ENCODE measurements around the gene FBXO34.

GRCh38 chr14:55336691-55337090 is 65.5 kb downstream of the FBXO34 start:
- no peak for TF ChIP-seq EZH2phosphoT487 (IDR thresholded peaks at IDR 0.05; ENCODE audit: borderline replicate concordance)
- TF ChIP-seq CTCF (conservative IDR thresholded peaks at IDR 0.05; ENCODE audit: low read length), result no peak
